HG03460 (cell line): ENCODE measurements around the gene A1BG.
"Not testable (repeated sequence)": the region's sequence is repeated elsewhere in the genome, so short reads cannot be mapped to it uniquely, and the experiment has no call there.

Experiments
- ATAC-seq: cut with Tn5 transposase; IDR thresholded peaks from one replicate; pipeline ENCODE4 v1.9.1; 2021; ENCODE audit not compliant: unreplicated experiment

Gene A1BG

DNA sequence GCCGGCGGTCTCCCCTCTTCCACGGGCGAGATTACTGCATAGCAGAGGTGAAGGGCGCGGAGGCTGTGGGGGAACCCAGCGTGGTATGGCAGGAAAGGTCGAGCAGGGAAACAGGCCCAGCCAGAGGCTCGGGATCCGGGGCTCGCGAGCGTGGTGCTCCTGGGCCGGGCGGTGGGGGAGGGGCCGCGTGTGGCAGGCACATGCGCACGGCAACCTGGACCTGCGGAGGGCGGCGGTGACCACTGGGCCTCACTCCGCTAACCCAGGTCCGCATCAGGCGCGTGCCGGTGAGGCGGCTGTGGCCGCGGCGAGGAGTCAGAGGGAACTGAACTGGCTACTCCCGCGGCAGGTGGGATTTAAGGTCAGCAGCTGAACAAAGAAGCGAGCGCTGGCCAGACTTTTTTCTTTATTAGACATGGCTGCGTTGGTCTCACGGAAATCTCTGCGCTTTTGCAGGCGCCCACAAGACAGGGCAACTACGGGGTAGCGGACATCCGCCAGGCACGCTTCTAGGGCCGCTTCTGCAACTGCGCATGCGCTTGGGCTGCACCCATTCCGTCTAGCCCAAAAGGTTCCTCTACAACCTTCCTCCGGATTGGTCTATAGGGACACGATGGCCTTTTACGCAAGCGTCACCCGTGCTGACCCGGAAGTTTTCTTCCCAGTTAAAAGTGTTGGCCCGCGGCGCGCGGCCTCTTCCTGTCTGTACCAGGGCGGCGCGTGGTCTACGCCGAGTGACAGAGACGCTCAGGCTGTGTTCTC lies 33.5 kb upstream of the A1BG start, which contains the start of gene RPS5:
Gene RPS5 (plus strand): TSS at position 694 of the 762 bp plus-strand sequence. CDS start 869 bp downstream, outside the sequence.
- peak; percentile 84 for ATAC-seq

DNA sequence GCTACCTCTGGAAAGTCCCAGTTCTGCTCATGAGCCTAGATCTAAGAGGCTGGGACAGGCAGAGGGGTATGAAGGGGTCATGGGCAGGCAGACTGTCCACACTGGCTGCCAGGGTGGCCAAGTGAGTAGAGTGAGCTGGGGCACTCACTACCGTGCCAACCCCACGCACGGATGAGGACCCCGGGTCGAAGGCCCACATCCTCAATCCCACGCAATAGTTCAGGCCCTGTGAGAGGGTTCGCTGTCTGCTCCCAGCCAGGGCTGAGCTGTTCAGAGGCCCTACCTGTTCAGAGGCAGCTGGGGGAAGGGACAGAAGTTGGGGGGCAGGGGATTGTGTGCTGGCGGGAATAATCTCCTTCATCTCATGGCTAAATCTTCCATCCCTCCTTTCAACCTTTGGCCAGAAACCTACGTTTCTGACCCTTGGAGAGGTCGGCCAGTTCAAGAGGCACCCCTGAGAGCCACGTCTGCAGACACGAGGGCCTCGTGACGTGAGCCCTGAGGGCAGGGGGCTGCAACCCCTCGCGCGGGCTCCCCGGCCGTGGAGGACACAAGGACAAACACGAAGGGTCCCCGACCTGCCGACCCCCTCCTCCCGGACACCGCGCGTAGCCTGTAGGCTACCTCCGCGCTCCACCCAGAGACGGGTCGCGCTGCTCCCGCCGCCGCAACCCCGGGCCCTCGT lies 32.7 kb upstream of the A1BG start:
- ATAC-seq = peak; percentile 6

DNA sequence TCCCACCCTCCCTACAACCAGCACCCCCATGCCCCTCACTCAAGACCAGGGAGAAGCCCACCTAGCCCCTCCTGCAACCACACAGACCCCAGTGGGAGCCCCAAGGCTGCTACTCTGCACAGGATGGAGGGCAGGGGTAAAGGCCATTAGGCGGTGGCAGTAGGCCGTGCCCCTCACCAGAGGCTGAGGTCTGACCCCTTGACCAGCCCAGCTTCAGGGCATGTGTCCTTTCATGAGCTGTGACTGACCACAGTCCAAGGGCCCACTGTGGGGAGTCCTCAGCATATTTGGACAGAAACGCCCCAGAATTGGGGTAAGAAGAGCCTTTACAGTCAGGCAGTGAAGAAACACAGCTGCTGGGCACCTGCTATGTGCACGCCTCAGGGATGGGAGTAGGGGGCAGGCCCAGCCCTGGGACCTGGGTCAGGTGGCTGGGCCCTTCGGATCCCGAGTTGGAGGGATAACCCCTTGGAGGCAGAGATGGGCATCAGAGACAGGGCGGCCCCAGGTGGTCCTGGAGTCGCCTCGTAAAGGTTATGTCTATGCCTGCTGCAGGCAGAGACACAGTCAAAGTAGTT lies 32.1 kb upstream of the A1BG start:
- ATAC-seq = no peak

DNA sequence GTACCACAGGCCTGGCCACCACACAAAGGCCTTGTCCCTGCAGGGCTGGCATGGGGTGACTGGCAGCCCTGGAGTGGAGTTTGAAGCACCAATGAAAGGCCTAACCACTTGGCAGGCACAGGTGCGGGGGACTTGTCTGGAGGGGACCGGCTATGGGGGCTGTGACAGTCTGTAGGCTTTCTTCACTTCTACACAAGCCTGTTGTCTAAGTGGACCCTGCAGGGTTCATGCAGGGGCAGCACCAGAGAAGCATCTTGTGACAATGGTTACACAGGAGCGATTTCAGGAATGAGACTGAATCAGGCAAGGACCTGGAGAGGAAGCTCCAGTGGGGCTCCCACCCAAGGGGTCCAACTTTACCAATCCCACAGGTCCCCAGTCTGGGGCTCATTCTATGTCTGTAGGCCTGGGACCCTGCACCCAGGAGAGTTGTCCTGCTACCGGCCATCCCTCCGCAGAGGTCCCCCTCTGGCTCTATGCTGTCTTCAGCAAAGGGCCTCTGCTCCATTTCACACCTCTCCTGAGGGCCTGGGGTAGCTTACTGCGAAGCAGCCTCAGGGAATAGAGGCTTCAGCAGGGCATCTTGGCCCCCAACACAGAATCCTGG lies 29.8 kb upstream of the A1BG start:
- no peak for ATAC-seq

DNA sequence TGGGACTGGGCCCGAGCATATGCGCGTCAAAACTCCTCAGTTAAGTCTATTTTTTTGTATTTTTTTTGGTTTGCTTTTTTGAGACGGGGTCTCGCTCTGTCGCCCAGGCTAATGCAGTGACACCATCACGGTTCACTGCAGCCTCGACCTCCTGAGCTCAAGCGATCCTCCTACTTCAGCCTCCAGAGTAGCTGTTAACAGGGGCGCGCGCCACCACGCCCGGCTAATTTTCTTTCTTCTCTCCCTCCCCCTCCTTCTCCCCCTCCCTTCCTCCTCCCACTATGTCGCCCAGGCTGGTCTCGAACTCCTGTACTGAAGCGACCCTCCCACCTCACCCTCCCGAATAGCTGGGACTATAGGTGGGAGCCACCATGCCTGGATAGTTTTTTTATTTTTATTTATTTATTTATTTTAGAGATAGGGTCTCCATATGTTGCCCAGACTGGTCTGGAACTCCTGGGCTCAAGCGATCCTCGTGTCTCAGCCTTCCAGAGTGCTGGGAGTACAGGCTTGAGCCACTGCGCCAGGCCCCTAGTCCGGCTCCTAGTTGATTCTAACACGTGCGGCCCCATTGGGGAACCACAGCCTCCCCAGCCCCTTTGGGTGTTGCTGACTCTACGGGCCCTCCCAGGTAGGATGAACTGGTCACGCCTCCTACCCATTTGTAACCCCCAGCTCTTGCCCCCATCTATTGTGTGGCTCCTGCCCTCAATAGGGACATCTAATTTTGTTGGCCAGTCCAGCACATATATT lies 28.3 kb upstream of the A1BG start:
- ATAC-seq = no peak

DNA sequence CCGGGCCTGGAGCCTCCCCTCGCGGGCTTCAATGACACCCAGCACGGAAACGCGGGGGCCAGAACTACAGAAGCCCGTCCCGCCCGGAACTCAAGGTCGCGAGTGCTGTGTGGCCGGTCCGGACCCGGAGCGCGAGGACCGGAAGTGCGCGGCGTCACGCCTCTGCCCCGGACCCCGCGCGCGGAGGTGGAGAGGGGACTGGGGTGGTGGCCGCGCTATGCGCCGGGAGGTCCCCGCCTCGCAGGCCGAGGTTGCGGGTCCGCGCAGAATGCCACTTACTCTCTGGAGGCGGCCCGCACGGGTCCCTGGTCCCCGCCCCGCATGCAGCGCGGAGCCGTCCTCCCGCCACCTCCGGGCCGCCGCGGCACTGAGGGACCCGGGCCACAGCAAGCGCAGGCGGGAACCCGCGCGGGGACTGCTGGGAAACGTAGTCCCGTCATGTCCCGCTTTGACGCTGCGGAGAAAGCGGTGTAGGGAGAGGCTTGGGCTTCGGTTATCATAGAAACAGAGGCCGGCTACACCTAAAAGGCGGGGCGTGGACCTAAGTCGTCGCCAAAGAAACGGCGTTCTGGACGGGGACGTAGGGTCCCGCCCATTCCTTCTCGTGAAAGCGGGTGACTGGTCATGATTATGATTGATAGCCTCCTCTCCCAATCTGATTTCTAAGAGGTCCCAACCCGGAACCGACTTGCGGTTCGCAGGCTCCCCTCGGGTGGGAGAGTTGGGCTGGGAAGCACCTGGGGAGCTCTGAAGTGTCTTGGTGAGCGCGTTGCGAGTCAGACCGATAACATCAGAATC lies 27.6 kb upstream of the A1BG start, which contains the start of gene ZNF837:
Gene ZNF837 (minus strand): TSS at position 369 of the 798 bp plus-strand sequence. CDS start 11,698 bp downstream, outside the sequence.
- ATAC-seq = peak; percentile 81

DNA sequence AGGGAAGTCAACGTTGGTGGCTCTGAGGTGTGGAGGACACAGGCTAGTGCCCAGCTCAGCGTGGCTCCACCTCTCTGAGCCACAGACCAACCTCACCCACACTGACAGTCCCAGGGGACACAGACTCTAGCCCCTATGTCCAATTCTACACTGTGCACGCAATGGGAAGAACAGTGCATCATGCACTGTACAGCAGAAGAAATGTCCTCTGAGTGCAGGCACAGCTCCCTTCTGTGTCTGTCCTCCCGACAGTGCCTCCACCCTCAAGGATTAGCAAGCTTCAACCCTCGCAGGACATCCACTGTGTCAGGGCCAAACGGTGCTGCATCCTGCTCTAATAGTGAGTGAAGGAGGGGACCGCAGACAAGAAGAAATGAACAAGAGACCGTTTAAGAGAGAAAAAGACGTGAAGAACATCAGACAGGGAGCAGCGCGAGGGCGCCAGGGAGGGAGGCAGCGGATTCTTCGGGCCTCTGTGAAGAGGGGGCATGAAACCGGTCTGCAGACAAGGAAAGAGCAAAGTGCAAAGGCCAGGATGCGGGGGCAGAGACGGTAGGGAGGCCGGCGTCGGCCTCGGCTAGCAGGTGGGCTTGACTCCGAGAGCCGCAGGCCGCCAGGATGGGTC lies 26.9 kb upstream of the A1BG start:
- no peak for ATAC-seq

DNA sequence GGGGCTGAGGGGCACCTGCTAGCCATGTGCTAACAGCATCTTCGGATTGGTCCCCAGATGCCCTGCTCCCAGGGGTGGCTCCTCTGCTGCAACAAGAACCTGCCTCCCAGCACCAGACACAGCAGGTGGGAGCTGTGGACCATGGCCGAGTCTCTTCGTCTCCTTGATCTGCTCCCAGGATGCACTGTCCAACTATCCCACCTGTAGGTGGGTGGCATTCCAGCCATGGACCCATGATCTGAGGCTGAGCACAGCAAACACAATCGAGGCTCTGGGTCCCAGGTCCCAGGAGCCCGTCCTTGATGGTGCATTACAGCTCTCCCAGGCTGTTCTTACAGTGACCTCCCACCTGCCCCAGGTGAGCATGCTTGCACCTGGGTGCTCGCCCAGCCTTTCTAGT lies 26.0 kb upstream of the A1BG start:
- ATAC-seq = no peak

DNA sequence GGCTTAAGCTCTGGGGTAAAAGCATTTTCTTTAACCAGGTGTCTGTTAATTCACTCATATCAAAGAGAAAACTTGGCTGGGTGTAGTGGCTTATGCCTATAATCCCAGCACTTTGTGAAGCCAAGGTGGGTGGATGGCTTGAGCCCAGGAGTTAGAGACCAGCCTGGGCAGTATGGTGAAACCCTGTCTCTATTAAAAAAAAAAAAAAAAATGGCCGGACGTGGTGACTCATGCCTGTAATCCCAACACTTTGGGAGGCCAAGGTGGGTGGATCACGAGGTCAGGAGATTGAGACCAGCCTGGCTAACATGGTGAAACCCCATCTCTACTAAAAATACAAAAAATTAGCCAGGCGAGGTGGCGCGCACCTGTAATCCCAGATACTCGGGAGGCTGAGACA lies 23.4 kb upstream of the A1BG start:
- not testable (repeated sequence) for ATAC-seq

DNA sequence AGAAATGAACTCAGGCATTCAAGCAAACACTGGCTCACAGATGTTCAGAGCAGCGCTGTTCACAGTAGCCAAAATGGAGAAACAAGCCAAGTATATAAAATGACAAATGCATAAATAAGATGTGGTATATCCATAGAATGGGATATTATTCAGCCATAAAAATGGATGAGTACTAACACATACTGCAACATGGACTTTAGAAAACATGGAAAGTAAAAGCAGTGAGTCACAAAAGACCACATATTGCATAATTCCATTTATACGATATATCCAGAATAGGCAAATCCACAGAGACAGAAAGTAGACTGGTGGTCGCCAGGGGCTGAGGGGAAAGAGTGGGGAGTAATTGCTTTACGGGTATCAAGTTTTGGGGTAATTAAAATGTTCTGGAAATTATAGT lies 20.9 kb upstream of the A1BG start:
- ATAC-seq = no peak

DNA sequence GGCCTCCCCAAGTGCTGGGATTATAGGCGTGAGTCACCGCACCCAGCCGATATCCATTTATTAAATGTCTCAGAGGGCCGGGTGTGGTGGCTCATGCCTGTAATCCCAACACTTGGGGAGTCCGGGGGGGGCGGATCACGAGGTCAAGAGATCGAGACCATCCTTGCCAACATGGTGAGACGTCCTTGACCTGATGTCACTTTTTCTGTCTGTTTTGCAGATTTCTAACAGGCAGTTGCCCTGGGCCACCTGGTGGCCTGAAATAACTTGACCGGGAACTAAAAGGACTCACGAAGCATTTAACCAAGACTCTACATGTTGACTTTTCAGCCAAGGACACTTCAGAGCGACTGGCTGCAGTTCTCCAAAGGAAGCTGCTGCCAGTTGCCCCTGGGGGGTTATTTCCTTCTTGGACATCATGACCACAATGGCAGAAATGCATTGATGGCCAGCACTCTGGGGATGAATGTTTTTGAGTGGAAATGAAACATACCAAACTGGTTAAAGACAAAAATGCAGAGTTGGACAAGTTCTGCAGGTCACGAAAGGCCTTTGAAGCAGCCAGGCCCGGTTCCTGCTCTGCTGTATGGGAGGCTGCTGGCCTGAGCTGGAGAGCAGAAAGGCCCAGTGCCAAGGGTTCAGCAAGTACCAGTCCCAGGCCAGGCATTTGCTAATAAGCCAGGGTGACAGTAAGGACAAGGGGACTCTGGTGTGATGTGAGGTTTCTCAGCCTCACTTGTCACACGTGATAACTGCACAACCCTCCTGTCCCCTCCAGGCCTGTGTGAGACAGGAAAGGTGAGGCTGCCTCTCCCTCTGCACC lies 19.2 kb upstream of the A1BG start:
- no peak for ATAC-seq

DNA sequence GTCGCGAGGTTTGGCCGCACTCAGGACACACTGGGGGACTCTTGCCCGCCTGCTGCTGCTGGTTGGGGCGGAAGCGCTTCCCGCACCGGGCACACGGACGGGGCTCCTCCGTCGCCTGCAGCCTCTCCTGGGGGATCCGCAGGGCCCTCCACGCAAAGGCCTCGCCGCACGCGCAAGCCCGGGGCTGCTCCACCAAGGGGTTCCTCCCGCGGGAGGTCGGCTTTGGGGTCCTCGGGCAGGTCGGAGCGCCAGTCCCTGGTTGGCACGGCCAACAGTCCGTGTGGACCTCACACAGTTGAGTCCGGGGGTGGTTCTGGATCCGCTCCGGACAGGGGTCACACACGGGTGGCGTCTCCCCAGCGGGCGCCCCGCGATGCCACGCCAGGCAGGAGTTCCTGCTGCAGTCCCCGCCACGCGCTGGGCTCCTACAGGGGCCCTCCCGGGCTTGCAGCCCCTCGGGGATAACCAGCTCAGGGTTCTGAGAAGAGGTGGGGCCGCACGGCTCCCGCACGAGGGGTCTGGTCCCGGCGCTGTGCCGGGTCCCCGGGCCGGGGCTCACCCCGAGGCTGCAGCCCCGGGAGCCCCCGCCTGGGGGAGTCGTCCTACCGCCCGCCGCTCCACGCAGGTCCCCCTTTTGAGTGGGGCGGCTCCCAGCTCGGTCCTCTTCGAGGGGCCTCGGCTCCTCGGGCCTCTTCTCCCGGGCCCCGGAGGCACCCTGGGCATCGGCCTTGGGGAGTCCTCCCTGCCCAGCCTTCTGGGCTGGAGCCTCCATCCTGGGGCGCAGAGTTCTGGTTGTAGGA lies 15.5 kb upstream of the A1BG start:
- no peak for ATAC-seq

DNA sequence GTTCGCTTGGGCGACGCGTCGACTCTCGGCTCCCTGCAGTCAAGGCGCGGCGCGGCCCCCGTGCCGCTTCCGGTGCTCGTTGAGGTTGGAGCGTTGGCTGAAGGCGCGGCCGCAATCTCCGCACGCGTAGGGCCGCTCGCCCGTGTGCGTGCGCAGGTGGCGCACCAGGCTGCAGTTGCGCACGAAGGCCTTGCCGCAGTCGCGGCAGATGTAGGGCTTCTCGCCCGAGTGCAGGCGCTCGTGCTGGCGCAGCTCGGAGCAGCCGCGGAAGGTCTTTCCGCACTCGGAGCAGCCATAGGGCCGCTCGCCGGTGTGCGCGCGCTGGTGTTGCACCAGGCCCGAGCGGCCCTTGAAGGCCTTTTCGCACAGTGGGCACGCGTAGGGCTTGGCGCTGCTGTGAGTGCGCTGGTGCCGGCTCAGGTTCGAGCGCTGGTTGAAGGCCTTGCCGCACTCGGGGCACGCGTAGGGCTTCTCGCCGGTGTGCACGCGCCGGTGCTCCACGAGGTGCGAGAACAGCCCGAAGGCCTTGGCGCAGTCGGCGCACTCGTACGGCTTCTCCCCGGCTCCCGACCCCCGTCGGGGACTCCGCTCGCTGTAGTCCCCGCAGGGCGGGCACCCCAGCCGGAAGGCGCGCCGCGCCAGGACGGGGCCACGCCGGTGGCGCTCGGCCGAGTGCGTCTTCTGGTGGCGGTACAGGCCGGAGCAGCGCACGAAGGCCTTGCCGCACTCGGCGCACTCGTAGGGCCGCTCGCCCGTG lies 14.6 kb upstream of the A1BG start:
- no peak for ATAC-seq

DNA sequence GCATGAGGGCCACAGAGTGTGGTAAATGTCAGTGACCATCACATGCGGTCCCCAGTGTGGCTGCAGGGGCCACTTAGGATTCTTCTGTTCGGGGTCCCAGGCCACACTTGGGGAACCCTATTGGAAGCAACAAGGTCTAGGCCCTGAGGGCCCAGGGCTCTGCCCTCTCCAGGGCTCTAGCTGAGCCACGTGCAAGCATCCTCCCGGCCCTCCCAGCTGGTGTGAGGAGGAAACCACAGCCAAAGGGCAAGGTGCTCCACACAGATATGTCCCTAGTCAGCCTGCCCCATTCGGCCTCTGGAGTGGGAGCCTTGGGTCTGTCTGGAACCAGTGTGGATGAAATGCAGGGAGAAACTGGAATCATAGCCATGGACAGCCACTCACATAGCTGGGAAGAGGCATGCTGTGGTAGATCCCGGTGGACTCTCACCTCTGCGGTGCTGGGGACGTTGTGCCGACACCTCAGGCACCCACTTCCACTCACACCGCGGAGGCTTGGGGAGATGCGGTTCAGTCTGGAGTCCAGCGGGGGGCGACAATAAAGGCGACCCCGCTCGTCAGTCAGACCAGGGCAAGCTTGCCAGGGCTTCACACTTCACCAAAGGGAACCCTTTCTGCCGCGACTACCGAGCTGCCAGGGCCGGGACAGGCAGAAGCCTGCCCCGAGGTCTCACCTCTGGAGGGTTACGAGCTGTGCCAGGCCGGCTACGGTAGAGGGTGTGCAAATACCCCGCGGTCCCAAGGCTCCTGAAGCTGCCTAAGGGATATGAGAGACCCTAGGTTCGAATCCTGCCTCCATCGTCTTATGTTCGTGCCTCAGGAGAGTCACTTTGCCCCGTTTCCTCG lies 13.5 kb upstream of the A1BG start:
- ATAC-seq = no peak

DNA sequence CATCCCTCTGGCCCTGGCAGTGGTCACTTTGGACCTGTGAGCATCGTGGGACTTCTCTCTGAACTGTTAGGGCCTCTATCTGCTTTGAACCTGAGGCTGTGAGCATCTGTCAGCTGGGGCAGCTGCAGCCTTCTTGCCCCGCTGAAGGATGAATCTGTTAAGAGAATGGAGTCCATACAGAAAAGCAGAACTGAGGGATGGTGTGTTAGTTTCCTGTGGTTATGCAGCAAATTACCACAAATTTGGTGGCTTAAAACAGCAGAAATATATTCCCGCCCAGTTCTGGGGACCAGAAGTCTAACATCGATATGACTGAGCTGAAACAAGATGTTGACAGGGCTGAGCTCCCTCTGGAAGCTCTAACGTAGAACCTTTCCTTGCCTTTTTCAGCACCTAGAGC lies 10.9 kb upstream of the A1BG start:
- no peak for ATAC-seq

DNA sequence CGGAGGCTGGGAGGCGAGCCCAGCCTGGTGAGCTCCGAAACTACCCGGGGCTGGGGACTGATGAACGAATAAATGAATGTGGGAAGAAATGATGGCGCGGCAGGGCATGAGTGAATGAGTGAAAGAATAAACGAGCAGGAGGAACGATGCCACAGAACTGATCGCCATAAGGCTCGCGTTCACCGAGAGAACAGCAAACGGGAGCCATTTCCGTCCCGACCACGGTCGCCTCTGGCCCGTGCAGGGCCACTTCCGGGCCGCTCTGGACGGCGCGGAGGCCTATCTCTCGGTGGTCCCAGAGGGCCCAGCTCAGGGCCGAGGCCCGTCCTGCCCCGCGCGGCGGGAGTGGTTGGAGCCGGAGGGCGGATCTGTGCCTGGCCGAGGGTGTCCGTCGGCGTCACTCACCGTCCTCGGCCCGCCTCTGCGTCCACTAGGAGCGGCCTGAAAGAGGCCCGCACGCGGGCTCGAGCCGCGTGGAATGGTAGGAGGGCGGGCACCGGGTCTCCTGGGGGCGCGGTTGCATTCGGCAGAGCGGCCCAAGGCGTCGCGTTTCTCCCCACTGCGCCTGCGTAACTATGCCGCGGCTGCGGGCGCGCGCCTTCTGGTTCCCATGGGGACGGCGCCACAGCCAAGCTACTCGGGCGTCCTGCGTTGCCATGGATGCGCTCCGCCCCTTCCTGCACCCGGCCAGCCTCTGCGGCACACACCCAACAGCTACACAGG lies 9.1 kb upstream of the A1BG start, which contains the start of gene ZNF497:
Gene ZNF497 (minus strand): TSS at position 480 of the 723 bp plus-strand sequence. CDS start 5,116 bp downstream, outside the sequence.
- peak; percentile 79 for ATAC-seq
